ENCODE measurements around the gene TTC13.

Gene TTC13

DNA sequence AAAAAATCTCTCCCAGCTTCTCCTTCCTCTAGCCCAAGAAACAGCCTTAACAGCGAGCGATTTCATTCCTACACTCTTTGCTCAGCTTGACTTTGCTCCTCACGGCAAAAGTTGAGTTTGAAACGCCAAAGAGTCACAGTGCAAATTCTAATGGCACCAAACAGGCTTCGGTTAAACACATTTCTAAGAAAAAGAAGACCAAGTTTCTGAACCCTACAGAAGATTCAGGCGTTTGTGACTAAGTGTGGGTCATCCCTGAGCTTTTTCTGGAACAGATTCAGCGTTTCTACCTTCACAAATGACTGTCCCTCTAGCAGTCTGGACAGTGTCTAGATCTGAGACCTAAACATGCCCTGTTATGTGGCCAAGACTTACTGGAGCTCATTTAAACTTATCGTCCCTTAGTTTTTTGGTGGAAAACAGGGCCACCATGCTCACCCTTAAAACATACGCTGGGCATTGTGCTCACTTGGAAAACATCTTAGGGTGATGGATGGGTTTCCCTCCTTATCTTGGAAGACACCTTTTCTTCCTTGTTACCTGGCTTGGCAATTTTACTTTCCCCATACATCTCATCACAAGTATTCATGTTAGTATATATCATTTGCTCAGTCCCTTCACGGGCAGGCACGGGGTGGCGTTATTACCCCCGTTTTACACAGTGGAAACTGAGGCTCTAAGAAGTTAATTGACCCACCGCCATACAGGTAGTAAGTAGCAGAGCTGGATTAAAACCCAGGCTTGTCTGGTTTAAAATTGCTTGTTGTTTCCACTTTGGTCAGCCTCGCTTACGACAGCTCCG, 111.4 kb downstream of the TTC13 start:
- DNase-seq: no peak

DNA sequence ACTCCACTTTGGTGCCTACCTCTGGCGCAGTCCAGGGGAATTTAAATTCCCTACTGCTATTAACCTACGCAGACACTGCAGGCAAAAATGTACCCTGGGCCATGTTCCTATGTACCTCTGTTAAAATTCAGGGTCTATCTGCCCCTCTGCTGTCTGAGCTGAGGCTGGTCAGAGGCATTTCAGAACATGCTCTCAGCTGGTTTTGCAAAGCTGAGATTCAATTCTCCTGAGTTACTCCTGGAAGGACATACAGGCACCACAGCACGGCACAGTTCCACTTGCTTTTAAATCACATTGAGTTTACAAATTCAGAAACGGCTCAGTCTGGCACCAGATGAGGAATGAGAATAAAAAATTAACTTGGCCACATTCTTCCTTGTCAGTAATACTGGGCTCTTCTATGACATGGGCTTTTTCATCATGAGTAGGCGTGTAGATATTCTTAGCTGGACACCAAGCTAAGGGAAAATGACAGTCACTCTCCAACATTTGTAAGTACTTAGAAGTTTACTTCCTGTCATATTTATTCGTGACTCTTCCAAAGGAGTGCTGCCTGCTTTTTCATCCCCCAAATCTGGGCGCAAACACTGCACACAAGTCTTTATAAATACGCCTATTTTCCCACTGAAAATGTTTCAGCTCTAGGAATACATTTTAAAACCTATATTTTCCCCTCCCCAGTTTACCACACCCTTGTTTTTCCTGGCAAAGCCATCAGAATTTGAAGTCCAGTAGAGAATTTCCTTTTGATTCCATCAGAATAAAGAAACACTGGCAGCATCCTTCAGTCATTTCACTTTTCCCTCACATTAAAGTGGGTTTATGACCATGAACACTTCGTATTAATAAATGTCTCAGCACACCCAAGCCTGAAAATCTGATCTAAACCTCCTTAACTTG, 112.2 kb downstream of the TTC13 start:
- no peak for DNase-seq

DNA sequence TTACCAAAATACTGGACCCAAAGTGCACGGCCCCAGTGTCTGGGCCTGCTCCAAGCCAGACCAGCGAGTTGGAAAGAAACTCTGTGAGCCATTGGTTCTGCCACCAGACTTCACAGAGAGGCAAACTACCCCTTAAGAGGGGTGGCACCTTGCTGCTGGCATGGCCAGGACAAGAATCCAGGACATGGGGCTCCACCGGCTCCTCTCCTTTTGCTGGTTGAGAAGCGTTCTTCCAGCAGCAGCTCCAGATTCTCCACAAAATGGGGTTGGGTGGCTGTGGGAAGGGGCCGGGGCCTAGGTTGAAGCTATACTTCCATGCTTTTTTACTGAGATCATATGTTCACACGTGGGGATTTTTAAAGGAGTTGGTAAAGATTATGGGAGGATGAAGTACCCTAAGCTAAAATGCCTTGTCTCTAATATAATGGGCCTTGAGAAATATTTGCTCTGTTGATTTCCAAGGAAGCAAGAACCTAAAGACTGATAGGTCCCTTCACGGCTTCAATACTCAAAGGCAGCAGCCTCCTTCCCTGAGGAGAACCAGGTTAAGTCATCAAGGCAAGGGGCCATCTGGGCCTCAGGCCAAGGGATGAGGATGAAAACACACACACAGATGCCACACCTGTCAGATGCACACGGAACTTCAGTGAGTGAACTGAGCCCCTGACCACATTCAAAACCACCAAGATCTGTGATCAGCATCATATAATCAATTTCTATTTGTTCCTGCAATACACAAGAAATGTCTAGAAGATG, 113.4 kb downstream of the TTC13 start:
- no peak for DNase-seq

DNA sequence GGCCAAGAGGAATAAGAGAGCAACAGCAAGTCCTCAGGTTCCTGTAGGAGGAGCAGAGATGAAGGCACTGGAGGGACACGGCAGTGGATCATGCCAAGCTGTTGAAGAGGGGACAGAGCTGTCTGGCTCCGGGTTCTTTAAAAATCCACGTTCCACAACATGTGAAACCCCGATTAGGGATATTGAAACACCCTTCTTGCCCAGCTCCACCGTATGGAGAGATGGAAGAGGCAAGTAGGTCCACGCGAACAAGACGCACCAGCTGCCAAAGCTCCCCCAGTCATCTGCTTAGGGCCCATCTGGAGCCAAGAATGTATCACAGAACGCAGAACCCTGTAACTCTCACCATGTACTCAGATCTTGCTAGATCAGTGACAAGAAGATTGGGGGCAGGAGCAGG, 114.2 kb downstream of the TTC13 start:
- no peak for DNase-seq

DNA sequence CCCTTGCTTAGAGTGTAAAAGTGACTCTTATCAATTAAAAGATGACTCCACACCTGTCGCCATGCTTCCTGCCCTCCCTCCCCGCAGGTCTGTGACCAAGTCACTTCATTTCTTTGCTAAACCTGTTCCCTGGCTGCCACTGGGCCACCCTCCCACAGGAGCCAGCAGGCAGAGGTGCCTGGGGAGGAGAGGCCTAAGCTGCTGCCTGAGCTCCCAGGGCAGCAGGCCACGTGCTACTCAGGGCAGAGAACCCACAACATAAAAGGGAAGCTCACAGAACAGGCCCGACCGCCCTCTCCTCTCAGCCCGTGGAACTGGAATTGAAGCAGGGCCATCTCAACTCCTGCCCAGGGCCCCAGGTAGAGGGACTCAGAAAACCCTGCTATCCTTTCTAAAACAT, 115.2 kb downstream of the TTC13 start:
- DNase-seq: no peak

DNA sequence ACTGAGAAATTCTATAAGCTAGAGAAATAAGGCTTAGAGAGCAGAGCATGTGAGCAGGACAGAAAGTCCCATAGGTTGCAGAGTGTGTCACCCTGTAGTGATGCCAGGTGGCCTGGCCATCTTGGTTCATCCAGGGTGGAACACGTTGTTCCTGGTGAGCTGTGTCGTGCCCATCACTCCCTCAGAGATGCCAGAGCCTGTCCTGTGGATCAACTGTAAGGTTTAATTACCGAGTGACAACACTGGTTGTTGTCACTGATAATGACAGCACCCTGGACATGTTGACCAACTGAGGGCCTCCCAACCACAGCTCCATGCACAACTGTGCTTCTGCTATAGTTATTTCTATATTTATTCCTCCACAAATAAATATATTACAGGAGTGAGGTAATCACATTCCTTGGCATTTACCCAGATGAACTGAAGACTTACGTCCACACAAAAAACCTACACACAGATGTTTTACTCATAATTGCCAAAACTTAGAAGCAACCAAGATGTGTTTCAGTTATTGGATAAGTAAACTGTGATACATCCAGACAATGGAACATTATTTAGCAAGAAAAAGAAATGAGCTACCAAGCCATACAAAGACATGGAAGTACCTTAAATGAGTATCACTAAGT, 116.6 kb downstream of the TTC13 start:
- DNase-seq: no peak

DNA sequence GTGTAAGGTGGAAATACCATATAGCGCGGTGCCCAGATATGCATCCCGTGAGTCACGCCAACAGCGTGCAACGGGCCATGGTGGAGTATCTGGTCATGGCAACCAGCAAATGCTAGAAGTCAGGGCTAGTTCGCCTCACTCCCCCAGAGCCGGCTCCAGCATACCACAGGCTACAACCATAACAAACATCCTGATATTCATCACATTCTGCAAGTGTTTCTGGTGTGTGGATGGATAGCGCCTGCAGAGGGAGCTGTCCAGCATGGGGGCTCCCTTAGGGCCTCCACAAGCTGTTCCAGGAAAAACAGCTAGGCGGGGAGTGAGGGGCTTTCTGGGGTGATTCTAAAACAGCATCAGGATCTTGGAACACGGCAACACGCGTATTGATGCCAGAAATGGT, 117.2 kb downstream of the TTC13 start:
- no peak for DNase-seq

DNA sequence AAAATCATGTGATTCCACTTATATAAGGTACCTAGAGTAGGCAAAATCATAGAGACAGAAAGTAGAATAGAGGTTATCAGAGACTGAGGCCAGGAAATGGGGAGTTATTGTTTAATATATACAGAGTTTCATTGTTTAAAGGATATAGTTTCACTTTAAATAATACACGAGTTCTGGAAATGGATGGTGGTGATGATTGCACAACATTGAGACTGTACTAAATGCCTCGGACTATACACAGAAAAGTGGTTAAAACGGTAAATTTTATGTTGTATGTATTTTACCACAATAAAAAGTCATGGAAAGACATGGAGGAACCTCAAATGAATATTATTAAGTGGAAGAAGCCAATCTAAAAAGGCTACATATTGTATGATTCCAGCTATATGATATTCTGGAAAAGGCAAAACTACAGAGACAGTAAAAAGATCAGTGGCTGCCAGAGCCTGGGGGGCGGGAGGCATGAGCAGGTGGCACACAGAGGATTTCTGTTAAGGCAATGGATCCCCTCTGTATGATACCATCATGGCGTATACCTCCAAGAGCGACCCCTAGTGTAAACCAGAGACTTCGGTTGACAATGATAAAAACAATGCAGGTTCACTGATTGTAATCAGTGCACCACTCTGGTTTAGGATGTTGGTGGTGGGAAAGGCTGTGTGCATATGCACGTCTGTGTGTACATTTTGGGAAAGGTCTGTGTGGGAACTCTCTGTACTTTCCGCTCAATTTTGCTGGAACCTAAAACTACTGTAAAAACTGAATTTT, 117.9 kb downstream of the TTC13 start:
- DNase-seq: no peak

DNA sequence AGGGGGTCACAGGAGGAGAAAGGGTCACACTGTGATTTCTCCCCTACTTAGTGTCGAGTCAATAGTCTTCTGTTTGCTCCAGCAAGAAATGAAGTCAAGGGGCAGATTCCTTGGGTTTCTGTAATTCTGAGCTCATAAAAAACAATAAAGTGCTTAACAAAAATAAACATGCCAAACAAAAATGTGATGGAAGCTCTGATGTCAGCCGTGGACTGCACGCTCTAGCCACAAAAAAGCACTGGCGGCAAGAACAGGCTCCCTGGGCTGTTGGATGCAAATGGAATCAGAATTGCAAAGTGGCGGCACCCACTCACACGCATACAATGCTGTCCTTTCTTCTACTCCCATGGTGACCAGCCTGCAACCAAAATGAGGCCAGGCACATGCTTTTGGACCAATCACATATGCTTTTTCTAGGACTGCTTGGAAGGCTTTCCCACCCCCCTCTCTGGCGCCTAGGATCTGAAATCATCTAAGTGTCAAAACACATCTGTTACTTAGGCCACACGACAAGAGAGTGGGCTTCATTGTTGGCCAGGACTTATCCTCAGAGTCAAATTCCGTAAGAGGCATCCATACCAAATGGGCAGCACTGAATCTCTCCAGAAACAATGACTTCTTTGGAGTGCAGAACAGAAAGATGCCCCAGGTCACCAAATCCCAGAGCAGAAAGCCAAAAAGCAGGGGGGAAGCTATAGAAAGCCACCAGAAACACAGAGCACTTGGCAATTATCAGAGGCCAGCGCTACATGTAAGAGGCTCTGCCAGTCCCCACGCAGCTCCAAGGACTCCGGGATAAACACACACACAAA, 119.5 kb downstream of the TTC13 start:
- DNase-seq: no peak

DNA sequence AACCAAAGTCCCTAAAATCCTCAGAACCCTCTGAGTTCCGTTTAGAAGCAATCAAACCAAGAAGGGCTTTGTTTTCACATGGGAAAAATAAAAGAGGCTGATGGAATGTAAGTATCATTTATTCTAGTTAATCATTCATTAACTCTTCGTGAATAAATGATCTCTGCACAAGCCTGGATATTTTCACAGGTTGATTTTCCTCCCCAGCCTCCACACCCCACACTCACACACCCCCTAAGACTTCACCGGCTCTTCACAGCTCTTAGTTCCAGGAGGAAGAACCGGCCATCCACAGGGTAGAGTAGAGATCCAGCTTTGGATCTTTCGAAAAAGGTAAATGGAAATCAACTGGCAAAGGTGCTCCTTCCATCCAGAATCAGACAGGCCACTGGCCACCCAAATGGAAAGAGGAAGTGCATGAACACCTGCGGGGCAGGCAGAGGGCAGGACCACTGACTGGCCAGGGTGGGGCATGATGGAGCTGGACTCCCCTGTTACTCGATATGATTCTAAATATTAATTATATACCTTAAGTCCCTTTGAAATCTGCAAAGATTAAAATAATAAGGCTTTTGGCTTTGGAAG, 120.3 kb downstream of the TTC13 start:
- no peak for DNase-seq

DNA sequence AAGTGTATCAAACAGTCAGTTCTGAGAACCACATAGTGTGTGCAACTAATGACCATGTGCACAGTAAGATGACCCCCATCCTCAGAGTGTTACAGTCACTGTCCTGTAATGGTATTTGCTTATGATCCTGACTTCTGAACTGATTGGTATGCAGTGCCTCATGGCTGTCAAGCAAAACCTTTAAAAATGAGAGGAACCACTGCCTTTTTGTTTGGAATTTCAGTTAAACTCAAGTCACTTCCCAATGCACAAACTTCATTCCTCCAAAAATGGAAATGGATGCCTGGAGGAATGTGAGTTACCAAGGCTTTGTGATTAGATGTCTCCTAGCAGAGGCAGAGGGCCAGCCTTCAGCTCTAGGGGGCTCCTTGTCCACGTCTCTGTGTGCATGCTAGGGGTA, 120.8 kb downstream of the TTC13 start:
- no peak for DNase-seq

DNA sequence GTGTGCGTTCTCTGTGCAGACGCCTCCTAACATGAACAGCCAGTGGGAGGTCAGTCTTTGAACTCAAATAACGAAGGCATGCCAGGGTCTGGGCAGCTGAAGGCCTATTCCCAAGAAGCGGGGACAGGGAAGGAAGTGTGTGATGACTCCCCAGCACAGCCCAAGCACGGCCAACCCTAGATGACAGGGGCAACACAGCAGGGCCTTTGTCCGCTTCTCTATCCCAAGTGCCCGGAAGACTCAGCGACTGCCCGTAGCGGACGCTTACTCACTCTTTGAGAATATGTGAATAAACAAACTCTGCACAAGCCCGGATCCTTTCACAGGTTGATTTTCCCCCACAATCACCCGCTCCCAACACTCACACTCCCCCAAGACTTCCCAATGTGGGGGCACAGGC, 121.6 kb downstream of the TTC13 start:
- no peak for DNase-seq
